Spleen (tissue), 7 donors: ENCODE data around the gene YPEL4.
"Not testable (repeated sequence)": the region's sequence is repeated elsewhere in the genome, so short reads cannot be mapped to it uniquely, and the experiment has no call there.

Source experiments
- CTCF ChIP-seq, 11 experiments: fragments of 200-600 bp in 7 of 11; fragments of 450-650 bp in 4 of 11; sonication (generic) in 4 of 11; IDR thresholded peaks in 8 of 11; conservative IDR thresholded peaks in 3 of 11; 1 replicate in 7 of 11; 2 replicates in 4 of 11; pipeline versions ENCODE4 v1.4.0 to v1.8.0; 2016 to 2021; ENCODE audit warnings: antibody characterized with exemption in 11 of 11, inconsistent platforms in 4 of 11, mild to moderate bottlenecking in 1 of 11
- POLR2A ChIP-seq, 3 donors: fragments of 450-650 bp; IDR thresholded peaks; one replicate each; pipeline ENCODE4 v1.5.1; 2017; ENCODE audit warnings: antibody characterized with exemption in 3 of 3, mild to moderate bottlenecking in 1 of 3
- POLR2AphosphoS5 ChIP-seq, 3 donors: sonication (generic); formaldehyde crosslinking; IDR thresholded peaks; one replicate each; pipeline ENCODE4 v1.5.1; 2017; ENCODE audit warnings: antibody characterized with exemption in 3 of 3
- donor health status: DM: no; HTN: no; CAD: no; lungs with moderate emphysema.
- donor health status: DM: no; HTN: no; CAD: no.
- donor health status: DM: no; HTN: no; CAD: no.

- not testable (repeated sequence) for TF ChIP-seq POLR2A (IDR thresholded peaks at IDR 0.05); CTCF (IDR thresholded peaks at IDR 0.05 in 8 of 11, conservative IDR thresholded peaks at IDR 0.05 in 3 of 11); POLR2AphosphoS5 (IDR thresholded peaks at IDR 0.05)
Measured at GRCh38 chr11:57652230-57652629, 2.5 kb upstream of the YPEL4 start.
